Tongue (tissue), 2 donors: ENCODE measurements around the gene KCNAB2. TPM values are rescaled to one million over a fixed set of nuclear protein-coding genes. Genes with fewer than 3 reads are reported as not detected.

Experiments
- DNase-seq: peaks from one replicate; pipeline ENCODE4 v3.0.0-alpha.2; 2015
- total RNA-seq: library from RNA; depleted of rRNA; stranded (reverse); fragments of >200 nt; gene quantifications from one replicate; pipeline ENCODE4 v1.2.3, GENCODE V29; 2014

KCNAB2 gene
- total RNA-seq, 1 donor from 2014 or later: 6.3 TPM

- DNase-seq: no peak
Measured at GRCh38 chr1:6030547-6031261, 15.0 kb upstream of the KCNAB2 start.

- DNase-seq: no peak
Measured at GRCh38 chr1:6033124-6033523, 12.6 kb upstream of the KCNAB2 start.

GRCh38 chr1:6033986-6034749 lies 11.5 kb upstream of the KCNAB2 start:
- no peak for DNase-seq

- DNase-seq: no peak
Measured at GRCh38 chr1:6034750-6035096, 11.0 kb upstream of the KCNAB2 start.

- DNase-seq: no peak
Measured at GRCh38 chr1:6035303-6035702, 10.4 kb upstream of the KCNAB2 start.

- DNase-seq: no peak
Measured at GRCh38 chr1:6035719-6036118, 10.0 kb upstream of the KCNAB2 start.

- DNase-seq: no peak
Measured at GRCh38 chr1:6037338-6037762, 8.3 kb upstream of the KCNAB2 start.

- no peak for DNase-seq
Measured at GRCh38 chr1:6038603-6039002, 7.1 kb upstream of the KCNAB2 start.

GRCh38 chr1:6039031-6039430 lies 6.7 kb upstream of the KCNAB2 start:
- no peak for DNase-seq

GRCh38 chr1:6040444-6040843 lies 5.2 kb upstream of the KCNAB2 start:
- no peak for DNase-seq

GRCh38 chr1:6040861-6041415 lies 4.8 kb upstream of the KCNAB2 start:
- no peak for DNase-seq

GRCh38 chr1:6041432-6042062 lies 4.1 kb upstream of the KCNAB2 start:
- DNase-seq: no peak

GRCh38 chr1:6043561-6043960 lies 2.1 kb upstream of the KCNAB2 start:
- no peak for DNase-seq

GRCh38 chr1:6044481-6045109 lies 1.1 kb upstream of the KCNAB2 start:
- DNase-seq: no peak

GRCh38 chr1:6045110-6045502 lies 582 bp upstream of the KCNAB2 start:
- DNase-seq: no peak

- no peak for DNase-seq
Measured at GRCh38 chr1:6046279-6046678, 591 bp downstream of the KCNAB2 start.

- no peak for DNase-seq
Measured at GRCh38 chr1:6048179-6048867, 2.6 kb downstream of the KCNAB2 start.

- DNase-seq: no peak
Measured at GRCh38 chr1:6049419-6049818, 3.7 kb downstream of the KCNAB2 start.

GRCh38 chr1:6051423-6051822 lies 5.7 kb downstream of the KCNAB2 start:
- DNase-seq: no peak

GRCh38 chr1:6052543-6053205 lies 7.0 kb downstream of the KCNAB2 start:
- DNase-seq: peak; percentile 92

GRCh38 chr1:6053206-6053546 lies 7.5 kb downstream of the KCNAB2 start:
- no peak for DNase-seq

GRCh38 chr1:6054596-6054995 lies 8.9 kb downstream of the KCNAB2 start:
- no peak for DNase-seq
